GM12873 (cell line): Measurements from ENCODE around the gene PTPRC.

ENCODE experiments used
- TF ChIP-seq, protein P1 (sequence below): IDR thresholded peaks from 2 replicates; pipeline ENCODE4 v1.5.1; 2012; ENCODE audit warnings: low read depth, mild to moderate bottlenecking, moderate library complexity, low read length, control low read depth; ENCODE audit not compliant: insufficient read depth; ENCODE audit errors: missing control alignments

Gene PTPRC

DNA sequence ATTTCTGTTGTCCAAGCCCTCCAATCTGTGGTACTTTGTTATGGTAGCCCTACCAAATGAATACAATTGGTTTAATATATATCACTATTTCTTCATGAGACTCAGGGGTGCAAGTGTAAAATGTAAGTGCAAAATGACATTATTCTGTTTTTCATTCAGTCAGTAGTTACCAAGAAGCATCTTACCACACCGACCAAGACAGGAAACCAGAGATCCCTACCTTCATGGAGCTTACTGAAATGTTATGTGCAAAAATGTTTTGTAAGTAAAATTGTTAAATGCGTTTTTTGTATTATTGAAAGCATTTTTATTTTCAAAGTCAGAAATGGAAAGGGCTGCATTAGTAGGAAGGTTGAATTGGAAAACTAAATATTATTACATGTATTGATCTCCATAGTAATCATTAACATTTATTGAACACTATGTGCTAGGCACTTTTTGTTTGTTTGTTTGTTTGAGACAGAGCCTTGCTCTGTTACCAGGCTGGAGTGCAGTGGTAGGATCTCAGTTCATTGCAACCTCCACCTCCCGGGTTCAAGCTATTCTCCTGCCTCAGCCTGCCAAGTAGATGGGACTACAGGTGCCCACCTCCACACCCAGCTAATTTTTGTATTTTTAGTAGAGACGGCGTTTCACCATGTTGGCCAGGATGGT is 166.8 kb downstream of the PTPRC start:
- TF ChIP-seq, protein P1, sequence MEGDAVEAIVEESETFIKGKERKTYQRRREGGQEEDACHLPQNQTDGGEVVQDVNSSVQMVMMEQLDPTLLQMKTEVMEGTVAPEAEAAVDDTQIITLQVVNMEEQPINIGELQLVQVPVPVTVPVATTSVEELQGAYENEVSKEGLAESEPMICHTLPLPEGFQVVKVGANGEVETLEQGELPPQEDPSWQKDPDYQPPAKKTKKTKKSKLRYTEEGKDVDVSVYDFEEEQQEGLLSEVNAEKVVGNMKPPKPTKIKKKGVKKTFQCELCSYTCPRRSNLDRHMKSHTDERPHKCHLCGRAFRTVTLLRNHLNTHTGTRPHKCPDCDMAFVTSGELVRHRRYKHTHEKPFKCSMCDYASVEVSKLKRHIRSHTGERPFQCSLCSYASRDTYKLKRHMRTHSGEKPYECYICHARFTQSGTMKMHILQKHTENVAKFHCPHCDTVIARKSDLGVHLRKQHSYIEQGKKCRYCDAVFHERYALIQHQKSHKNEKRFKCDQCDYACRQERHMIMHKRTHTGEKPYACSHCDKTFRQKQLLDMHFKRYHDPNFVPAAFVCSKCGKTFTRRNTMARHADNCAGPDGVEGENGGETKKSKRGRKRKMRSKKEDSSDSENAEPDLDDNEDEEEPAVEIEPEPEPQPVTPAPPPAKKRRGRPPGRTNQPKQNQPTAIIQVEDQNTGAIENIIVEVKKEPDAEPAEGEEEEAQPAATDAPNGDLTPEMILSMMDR: no peak

DNA sequence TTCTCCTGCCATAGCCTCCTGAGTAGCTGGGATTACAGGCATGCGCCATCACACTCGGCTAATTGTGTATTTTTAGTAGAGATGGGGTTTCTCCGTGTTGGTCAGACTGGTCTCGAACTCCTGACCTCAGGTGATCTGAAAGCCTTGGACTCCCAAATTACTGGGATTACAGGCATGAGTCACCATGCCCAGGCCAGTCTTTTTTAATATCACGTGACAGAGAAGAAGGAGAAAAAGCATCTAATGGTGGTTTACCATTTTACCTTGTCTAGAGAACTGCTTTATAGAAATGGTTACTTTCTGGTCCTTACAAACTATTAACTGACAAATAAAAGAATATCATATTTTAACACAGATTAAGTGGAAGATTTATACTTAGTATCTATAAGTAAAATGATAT is 168.0 kb downstream of the PTPRC start:
- TF ChIP-seq, protein P1: no peak
